ENCODE results near the gene OTOF.
A peak's percentile ranks its signal among the peaks of the same experiment; 100 is the strongest.

OTOF gene

DNA sequence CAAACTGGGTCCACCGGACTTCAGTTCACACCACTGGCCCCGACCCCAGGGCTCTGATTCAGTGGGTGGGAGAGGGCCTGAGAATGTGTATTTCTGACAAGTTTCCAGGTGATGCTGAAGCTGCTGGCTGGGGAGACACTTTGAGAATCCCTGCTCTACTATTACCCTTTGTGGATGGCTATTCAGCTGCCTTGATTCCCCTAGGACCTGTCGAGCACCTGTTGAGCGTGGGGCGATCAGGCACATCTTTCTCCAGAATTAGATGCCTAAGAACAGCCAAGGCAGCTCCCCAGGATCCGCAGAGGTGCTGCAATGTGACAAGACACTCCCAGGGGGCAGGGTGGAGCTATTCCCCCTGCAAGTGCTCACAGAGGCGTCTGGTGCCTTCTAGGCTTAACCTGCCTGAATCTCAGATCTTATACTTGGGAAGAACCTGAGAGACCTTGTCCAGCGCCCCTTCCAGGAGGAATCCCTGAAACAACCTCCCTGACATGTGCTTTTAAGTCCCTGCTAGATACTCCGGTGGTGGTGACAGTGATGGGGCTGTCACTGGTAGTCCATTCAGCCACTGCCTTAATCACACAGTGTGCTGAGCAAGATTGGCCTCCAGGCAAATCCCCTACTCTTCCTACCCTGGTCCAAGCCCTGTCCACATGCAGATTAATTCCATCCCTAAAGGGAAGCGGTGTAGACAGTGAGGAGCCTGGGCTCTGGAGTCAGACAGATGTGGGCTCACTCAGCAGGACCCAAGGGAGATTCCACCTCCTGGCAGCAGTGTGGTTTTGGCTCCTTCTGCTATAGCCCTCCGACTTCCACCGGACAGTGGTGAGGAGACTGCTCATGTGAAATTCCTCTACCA, 43.4 kb upstream of the OTOF start:
- no peak overlapping the region for H3K4me3 ChIP-seq (ENCODE audit: low read length)
- no peak for DNase-seq (ENCODE audit: low read depth)
- TF ChIP-seq, protein P1, sequence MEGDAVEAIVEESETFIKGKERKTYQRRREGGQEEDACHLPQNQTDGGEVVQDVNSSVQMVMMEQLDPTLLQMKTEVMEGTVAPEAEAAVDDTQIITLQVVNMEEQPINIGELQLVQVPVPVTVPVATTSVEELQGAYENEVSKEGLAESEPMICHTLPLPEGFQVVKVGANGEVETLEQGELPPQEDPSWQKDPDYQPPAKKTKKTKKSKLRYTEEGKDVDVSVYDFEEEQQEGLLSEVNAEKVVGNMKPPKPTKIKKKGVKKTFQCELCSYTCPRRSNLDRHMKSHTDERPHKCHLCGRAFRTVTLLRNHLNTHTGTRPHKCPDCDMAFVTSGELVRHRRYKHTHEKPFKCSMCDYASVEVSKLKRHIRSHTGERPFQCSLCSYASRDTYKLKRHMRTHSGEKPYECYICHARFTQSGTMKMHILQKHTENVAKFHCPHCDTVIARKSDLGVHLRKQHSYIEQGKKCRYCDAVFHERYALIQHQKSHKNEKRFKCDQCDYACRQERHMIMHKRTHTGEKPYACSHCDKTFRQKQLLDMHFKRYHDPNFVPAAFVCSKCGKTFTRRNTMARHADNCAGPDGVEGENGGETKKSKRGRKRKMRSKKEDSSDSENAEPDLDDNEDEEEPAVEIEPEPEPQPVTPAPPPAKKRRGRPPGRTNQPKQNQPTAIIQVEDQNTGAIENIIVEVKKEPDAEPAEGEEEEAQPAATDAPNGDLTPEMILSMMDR (conservative IDR thresholded peaks at IDR 0.05; ENCODE audit: low read depth, low read length), result peak; percentile 60

DNA sequence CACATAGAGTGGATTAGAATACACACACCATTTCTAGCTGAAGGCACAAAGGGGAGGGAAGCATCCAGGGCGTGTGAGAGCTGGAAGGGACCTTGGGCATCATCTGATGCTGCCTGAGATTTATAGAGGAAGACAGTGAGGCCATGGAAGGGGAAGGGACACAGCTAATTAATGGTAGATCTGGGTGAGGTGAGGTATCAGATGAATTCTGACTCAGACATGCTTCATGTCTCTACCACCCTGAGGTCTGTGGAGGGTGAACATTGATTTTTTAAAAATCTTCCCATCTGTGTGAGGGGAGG, 42.2 kb upstream of the OTOF start:
- no peak for DNase-seq (ENCODE audit: low read depth)
- TF ChIP-seq, protein P1 (conservative IDR thresholded peaks at IDR 0.05; ENCODE audit: low read depth, low read length), result no peak
- H3K4me3 ChIP-seq (ENCODE audit: low read length), result no peak overlapping the region

DNA sequence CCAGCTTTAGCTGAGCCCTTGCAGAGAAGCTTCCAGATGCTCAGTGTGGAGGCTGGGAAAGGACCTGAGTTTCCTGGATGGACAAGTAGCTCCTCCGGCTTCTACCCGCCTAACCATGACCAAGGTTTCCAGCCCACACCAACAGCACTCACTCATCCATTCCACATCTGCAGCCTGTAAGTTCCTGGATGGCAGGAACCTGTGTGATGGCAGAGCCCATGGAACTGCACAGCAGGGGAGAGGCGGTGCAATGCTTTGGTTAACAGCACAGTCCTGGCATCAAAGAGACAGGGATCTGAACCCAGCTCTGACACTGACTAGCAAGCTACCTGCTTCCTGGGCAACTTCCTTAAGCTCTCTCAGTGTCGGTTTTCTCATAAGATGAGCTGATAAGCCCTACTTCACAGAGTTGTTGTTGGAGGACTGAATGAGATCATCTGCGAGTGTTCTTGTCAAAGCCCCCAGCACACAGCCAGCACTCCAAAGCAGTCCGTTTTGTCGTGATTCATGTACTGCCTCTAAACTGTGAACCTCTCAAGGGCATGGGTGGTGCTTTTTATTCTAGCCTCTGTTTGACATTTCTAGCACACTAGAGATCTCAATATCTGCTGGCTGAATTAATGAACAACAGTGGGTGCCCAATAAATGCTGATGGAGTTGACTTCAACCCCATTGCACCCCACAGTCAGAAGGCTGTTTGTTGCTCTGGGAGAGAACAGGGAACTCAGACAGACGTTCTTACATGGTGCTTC, 41.6 kb upstream of the OTOF start:
- TF ChIP-seq, protein P1 (conservative IDR thresholded peaks at IDR 0.05; ENCODE audit: low read depth, low read length), result no peak
- no peak overlapping the region for H3K4me3 ChIP-seq (ENCODE audit: low read length)
- no peak for DNase-seq (ENCODE audit: low read depth)

DNA sequence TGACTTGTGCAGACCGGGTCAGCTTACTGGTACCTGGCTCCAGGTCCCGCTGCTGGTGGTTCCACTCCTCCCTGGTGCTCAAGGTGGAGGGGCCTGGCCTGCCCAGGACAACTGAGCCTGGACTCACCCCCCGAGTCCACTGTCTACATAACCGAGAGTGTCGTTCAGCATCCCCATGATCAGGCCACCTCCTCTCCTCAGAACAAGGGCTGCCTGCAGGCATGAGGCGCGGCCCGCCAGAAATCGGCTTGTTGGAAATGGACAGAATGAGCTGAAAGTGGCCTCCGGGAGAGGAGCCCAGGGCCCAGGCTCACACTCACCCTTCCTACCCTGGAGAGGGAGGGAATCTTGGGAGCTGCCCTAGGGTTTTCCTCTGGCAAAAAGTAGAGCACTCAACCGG, 38.9 kb upstream of the OTOF start:
- no peak overlapping the region for H3K4me3 ChIP-seq (ENCODE audit: low read length)
- TF ChIP-seq, protein P1 (conservative IDR thresholded peaks at IDR 0.05; ENCODE audit: low read depth, low read length), result no peak
- DNase-seq (ENCODE audit: low read depth), result no peak

DNA sequence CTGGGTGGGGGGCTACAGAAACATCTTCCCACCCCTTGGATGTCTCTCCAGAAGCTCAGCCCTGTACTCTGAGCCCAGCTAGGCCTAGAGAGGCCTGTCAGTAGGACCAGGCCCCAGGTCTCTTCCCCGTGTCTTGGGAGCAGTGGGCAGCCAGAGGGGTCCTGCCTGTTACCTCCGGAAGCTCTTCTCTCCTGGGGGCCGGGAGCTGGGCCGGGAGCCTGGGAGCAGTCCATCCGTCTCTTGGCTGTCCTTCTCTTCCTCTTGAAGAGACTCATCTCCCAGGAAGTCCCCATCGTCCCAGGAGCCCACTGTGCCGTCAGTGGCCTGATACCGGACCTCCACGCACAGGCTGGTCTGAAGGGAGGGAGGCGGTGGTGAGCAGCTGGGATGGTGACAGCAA, 38.3 kb upstream of the OTOF start:
- no peak overlapping the region for H3K4me3 ChIP-seq (ENCODE audit: low read length)
- TF ChIP-seq, protein P1 (conservative IDR thresholded peaks at IDR 0.05; ENCODE audit: low read depth, low read length), result no peak

DNA sequence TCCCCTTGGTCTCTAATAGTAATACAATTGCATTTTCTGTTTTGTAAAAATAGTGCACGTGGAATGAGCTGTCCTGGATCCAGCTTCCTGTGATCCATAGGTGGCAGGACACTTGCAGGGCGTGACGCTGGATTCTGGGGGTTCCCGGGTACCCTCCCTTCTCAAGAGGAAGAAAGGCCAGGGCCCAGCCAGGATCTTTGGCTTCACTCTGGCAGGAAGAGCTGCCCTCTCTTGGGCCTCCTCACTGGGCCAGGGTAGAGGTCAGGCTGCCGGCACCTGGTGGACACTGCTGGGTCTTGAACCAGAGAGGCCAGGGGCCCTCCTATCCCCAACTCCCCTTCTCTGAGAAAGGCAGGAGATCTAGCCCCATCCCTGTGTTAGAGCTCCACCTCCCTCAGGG, 37.8 kb upstream of the OTOF start:
- TF ChIP-seq, protein P1 (conservative IDR thresholded peaks at IDR 0.05; ENCODE audit: low read depth, low read length), result no peak
- DNase-seq (ENCODE audit: low read depth), result no peak
- no peak overlapping the region for H3K4me3 ChIP-seq (ENCODE audit: low read length)

More for the DNA sequence above, 38.3 kb upstream of the OTOF start:
- no peak for DNase-seq (ENCODE audit: low read depth)

DNA sequence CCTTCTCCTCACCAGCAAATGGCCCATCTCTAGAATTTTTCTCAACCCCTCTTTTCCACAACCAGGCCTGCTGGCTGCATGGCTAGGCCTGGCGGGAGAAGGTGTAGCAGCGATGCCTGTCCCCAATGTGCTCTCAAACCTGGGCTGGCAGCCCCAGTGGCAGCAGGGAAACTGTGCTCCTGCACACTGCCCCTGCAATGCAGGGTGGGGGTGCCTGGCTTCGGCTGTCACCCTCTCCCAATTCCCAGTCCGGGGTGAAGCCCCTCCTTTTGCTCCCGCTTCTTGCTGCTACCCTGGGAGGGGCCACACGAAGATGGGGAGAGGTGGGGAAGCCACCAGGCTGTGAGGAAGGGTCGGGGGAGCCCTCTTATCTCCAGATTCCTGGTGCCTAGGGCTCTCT, 36.1 kb upstream of the OTOF start:
- TF ChIP-seq, protein P1 (conservative IDR thresholded peaks at IDR 0.05; ENCODE audit: low read depth, low read length), result no peak
- no peak overlapping the region for H3K4me3 ChIP-seq (ENCODE audit: low read length)
- no peak for DNase-seq (ENCODE audit: low read depth)

Data from retinal pigment epithelial cell (primary cell).